ENCODE data around the gene PDIA2.
"Not testable (repeated sequence)": the region's sequence is repeated elsewhere in the genome, so short reads cannot be mapped to it uniquely, and the experiment has no call there.

Gene PDIA2, protein sequence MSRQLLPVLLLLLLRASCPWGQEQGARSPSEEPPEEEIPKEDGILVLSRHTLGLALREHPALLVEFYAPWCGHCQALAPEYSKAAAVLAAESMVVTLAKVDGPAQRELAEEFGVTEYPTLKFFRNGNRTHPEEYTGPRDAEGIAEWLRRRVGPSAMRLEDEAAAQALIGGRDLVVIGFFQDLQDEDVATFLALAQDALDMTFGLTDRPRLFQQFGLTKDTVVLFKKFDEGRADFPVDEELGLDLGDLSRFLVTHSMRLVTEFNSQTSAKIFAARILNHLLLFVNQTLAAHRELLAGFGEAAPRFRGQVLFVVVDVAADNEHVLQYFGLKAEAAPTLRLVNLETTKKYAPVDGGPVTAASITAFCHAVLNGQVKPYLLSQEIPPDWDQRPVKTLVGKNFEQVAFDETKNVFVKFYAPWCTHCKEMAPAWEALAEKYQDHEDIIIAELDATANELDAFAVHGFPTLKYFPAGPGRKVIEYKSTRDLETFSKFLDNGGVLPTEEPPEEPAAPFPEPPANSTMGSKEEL

GRCh38 chr16:283033-283805 is at the start of gene PDIA2:
TSS of gene PDIA2 (plus strand) at chr16:283164. CDS start at chr16:283170, 6 bp downstream.
- no peak for DNase-seq

- DNase-seq = peak; percentile 98
Observed at GRCh38 chr16:234468-235305, 48.3 kb upstream of the PDIA2 start, which contains the start of gene FAM234A. TSS of gene FAM234A (plus strand) at chr16:234821. CDS start at chr16:254414, 19,593 bp downstream.

GRCh38 chr16:239948-240277 is 43.1 kb upstream of the PDIA2 start:
- DNase-seq = no peak

- no peak for DNase-seq
Observed at GRCh38 chr16:240559-240958, 42.4 kb upstream of the PDIA2 start.

DNA sequence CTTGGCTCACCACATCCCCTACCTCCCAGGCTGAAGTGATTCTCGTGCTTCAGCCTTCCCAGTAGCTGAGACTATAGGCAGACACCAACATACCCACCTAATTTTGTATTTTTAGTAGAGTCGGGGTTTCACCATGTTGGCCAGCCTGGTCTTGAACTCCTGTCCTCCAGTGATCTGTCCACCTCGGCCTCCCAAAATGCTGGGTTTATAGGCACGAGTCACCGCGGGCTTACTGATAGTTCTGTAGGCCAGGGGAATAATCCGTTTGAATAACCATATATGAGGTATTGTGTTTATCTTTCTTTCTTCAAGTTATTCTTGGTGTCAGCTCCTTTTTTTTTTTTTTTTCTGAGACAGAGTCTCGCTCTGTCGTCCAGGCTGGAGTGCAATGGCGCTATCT is 40.7 kb upstream of the PDIA2 start:
- DNase-seq = no peak

DNA sequence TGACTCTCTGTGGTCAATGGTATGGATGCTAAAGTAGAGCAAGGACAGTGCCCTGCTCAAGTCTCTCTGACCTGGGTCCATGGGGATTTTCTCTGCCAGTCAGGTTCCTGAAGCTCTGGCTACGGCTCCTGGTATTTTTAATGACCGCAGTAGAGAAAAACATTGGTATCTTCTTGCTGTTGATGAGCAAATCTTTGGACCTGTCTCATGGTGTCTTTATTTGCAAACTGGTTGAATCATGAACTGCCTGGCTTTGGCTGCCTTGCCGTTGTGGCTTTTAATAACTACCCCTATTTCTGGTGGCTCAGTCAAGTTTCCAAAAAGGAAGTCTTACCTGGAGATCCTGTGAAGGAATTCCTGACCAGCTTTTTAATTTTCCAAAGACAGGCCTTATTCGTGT is 39.6 kb upstream of the PDIA2 start:
- no peak for DNase-seq

DNA sequence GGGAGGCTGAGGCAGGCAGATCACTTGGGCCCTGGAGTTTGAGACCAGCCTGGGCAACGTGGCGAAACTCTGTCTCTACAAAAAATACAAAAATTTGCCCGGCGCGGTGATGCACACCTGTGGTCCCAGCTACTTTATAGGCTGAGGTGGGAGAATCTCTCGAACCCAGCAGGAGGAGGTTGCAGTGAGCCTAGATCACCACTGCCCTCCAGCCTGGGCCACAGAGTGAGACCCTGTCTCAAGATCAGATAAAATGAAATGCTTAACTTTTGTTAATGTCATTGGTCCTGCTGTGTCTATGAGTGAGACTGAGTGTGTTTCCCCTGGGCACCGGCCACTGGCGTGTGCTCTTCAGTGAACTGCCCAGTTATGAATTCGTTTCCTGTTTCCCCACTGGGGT is 37.9 kb upstream of the PDIA2 start:
- no peak for DNase-seq

DNA sequence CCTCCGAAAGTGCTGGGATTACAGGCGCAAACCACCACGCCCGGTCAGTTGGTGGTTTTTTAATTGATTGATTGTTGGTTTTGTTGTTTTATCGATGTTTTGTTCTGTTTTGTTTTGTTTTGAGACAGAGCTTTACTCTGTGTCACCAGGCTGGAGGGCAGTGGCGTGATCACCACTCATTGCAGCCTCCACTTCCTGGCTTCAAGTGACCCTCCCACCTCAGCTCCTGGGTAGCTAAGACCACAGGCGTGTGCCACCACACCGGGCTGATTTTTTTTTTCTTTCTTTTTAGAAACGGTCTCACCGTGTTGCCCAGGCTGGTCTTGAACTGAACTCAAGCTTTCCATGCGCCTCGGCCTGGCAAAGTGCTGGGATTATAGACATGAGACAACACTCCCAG is 35.9 kb upstream of the PDIA2 start:
- no peak for DNase-seq

DNA sequence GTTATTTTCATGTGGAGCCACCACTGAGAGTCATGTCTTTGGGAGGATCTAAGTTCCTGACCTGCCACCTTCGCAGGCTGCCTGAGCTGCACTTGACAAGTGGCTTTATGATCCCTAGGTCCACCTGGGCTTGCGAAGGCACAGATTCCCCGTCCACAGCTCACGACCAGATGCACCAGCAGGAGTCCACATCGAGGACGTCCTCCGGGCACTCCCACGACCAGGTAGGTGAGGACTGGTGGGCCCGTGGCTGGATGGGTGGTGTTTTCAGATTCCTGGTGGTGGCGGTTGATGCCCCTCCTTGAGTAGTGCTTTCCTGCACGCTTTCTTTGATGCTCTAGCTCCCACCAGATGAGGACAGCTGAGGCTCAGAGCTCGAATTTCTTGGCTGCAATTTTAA is 33.5 kb upstream of the PDIA2 start:
- DNase-seq = no peak

- DNase-seq = no peak
Observed at GRCh38 chr16:252366-253337, 30.3 kb upstream of the PDIA2 start.

GRCh38 chr16:253833-254232 is 29.1 kb upstream of the PDIA2 start:
- DNase-seq = no peak

DNA sequence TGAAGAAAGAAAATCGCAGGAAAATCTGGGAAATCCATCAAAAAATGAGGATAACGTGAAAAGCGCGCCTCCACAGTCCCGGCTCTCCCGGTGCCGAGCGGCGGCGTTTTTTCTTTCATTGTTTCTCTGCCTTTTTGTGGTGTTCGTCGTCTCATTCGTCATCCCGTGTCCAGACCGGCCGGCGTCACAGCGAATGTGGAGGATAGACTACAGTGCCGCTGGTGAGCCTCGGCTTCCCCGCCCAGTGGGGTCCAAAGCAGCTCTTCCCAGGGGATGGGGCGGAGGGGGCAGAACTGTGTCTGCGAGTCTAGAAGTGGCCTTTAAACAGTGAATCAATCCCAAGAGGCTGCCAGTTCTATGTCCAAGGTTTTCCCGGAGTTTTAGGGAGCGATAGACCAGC is 28.5 kb upstream of the PDIA2 start:
- no peak for DNase-seq

DNA sequence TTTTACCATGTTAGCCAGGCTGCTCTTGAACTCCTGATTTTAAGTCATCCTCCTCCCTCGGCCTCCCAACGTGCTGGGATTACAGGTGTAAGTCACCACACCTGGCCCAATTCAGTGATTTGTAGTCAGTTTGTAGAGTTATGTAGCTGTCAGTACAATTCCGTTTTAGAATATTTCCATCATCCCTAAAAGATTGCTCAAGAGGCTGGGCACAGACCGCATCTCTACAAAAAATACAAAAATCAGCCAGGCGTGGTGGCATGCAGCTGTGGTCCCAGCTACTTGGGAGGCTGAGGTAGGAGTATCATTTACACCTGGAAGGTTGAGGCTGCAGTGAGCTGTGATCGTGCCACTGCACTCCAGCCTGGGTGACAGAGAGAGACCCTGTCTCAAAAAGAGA is 27.8 kb upstream of the PDIA2 start:
- no peak for DNase-seq

DNA sequence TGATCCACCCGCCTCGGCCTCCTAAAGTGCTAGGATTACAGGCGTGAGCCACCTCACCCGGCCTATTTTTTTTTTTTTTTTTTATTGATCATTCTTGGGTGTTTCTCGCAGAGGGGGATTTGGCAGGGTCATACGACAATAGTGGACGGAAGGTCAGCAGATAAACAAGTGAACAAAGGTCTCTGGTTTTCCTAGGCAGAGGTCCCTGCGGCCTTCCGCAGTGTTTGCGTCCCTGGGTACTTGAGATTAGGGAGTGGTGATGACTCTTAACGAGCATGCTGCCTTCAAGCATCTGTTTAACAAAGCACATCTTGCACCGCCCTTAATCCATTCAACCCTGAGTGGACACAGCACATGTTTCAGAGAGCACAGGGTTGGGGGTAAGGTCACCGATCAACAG is 24.9 kb upstream of the PDIA2 start:
- not testable (repeated sequence) for DNase-seq

DNA sequence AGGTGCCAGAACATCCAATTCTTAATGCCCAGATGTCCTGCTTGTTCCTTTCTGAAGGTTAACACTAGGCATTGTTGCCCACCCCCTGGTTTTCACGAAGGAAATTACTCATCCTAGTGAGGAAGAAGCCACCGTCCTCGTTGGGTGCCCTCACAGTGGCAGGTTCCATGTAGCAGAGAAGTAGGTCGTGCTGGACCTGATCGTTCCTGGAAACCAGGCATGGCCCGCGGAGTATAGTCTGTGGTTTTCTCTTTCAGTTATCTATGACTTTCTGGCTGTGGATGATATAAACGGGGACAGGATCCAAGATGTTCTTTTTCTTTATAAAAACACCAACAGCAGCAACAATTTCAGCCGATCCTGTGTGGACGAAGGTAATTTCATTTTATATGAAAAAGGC is 23.7 kb upstream of the PDIA2 start:
- no peak for DNase-seq

DNA sequence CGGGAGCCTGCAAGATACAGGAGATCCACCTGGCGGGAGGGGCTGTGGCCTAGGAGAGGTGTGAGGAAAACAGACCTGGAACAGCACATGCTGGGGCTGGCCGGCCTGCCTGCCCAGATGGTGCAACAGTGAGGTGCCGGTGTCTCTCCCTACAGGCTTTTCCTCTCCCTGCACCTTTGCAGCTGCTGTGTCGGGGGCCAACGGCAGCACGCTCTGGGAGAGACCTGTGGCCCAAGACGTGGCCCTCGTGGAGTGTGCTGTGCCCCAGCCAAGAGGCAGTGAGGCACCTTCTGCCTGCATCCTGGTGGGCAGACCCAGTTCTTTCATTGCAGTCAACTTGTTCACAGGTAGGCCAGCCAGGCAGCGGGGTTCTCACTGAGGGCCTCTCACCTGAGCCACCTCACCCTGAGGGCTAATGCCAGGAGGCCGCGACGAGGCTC is 23.1 kb upstream of the PDIA2 start:
- DNase-seq = no peak

DNA sequence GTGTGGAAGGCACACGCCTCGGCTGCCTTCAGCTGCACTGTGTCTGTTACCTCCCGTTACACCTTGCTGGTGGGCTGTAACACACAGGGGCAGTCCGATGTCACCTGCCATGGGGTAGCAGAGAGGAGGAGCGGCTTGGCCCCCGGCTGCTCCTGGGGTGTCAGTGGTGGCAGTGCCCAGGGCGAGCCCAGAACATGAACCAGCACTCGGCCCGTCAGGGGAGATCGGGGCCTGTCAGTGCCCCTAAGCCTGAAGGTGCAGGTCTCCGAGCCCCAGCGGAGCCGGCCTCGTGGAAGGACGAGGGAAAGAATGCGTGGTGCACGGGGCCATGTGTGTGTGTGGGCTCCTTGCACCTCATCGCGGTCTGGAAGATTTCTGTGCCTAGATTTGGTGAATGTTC is 22.6 kb upstream of the PDIA2 start:
- no peak for DNase-seq

DNA sequence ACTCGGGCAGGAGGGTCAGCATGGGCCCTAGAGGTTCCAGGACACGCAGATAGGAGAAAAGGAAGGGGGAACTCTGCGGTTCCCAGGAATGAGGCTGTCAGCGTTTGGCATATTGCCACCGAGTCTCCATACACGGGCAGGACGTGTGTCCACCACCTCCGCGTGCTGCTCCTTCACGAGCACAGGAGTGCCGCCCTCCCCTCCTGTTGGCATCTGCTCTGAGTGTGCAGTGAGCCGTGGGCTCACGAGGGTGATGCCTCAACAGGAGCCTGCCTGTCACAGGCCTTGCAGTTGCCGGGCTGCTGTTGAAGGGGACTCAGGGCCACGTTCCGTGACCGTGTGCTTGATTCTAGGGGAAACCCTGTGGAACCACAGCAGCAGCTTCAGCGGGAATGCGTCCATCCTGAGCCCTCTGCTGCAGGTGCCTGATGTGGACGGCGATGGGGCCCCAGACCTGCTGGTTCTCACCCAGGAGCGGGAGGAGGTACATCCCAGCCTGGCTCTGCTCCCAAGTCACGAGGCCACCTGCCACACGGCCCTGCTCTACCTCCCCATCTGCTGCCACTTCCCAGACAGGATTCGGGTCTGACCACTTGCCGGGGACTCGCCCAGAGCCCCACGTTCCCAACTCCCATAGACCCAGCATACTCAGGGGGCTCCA is 21.8 kb upstream of the PDIA2 start:
- no peak for DNase-seq

- DNase-seq = no peak
Observed at GRCh38 chr16:262121-262745, 20.7 kb upstream of the PDIA2 start.

DNA sequence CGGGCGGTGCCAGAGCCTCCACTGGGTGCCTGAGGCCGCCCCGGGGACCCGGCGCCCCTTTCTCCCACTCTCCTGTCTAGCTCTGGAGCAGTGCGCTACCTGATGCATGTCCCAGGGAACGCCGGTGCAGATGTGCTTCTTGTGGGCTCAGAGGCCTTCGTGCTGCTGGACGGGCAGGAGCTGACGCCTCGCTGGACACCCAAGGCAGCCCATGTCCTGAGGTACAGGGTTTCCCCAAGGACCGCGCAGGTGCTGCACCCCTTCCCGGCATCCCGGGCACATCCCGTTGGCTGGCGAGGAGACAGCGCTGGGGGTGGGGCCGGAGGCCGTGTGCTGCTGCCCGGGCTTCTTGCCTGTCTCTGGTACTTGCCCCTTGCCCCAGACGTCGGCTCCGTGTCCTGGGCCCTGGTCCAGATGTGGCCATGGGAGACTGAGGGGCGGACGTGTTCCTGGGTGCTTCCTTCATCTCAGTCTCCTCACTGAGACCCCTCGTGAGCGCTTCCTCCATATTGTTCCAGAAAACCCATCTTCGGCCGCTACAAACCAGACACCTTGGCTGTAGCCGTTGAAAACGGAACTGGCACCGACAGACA is 19.7 kb upstream of the PDIA2 start:
- no peak for DNase-seq
